Epithelial cell of proximal tubule (primary cell): ENCODE results near the gene PEX6. TPM values are rescaled to one million over a fixed set of nuclear protein-coding genes. Genes with fewer than 3 reads are reported as not detected.

Experiments used
- DNase-seq: peaks from one replicate; pipeline ENCODE4 v3.0.0-alpha.2; 2011; ENCODE audit warnings: low read depth
- H3K4me3 ChIP-seq: 2 replicates; pipeline ENCODE4 v1.5.1; 2011; ENCODE audit warnings: low read depth, mild to moderate bottlenecking, low read length
- CTCF ChIP-seq: conservative IDR thresholded peaks from 2 replicates; pipeline ENCODE4 v1.5.1; 2012; ENCODE audit warnings: low read depth, mild to moderate bottlenecking, low read length
- total RNA-seq: library from RNA; depleted of rRNA; stranded (reverse); fragments of >200 nt; gene quantifications from 2 replicates; pipeline ENCODE4 v1.2.3, GENCODE V29; 2015

The PEX6 gene
- total RNA-seq, 1 donor from 2014 or later: 19.5 TPM

GRCh38 chr6:42996513-42996912 is 17.5 kb upstream of the PEX6 start:
- no peak overlapping the region for H3K4me3 ChIP-seq
- no peak for DNase-seq
- peak; percentile 22 for TF ChIP-seq CTCF

GRCh38 chr6:42993445-42993844 is 14.5 kb upstream of the PEX6 start:
- DNase-seq: no peak
- no peak for TF ChIP-seq CTCF
- no peak overlapping the region for H3K4me3 ChIP-seq

GRCh38 chr6:42989923-42990322 is 10.9 kb upstream of the PEX6 start:
- no peak overlapping the region for H3K4me3 ChIP-seq
- no peak for TF ChIP-seq CTCF
- no peak for DNase-seq

- H3K4me3 ChIP-seq: no peak overlapping the region
- no peak for TF ChIP-seq CTCF
- no peak for DNase-seq
These were observed 9.6 kb upstream of the PEX6 start for GRCh38 chr6:42988486-42989020.

- TF ChIP-seq CTCF: no peak
- DNase-seq: no peak
- H3K4me3 ChIP-seq: no peak overlapping the region
These were observed 8.8 kb upstream of the PEX6 start for GRCh38 chr6:42987533-42988451.

GRCh38 chr6:42984924-42985475 is 6.0 kb upstream of the PEX6 start:
- no peak for TF ChIP-seq CTCF
- no peak for DNase-seq
- H3K4me3 ChIP-seq: peak overlapping the region; percentile 95
